GM23338 (cell line): ENCODE data around the gene HOXC9. TPM values are rescaled to one million over a fixed set of nuclear protein-coding genes. Genes with fewer than 3 reads are reported as not detected.

Source experiments
- ATAC-seq: fragments of 200-7000 bp; cut with Tn5 transposase; 3 replicates; pipeline ENCODE4 v1.9.1; 2020
- DNase-seq: peaks from one replicate; pipeline ENCODE4 v3.0.0-alpha.2; 2015; ENCODE audit warnings: low spot score
- H2AFZ ChIP-seq: fragments of 200-600 bp; sonication (generic); 2 replicates; pipeline ENCODE4 v1.8.0; 2016; ENCODE audit warnings: antibody characterized with exemption, mild to moderate bottlenecking, moderate library complexity
- H3F3A ChIP-seq: fragments of 200-600 bp; sonication (generic); replicated peaks from 2 replicates; pipeline ENCODE4 v1.8.0; 2017; ENCODE audit warnings: antibody characterized with exemption, mixed run types, low read depth
- H3K27ac ChIP-seq: fragments of 200-600 bp; sonication (generic); 2 replicates; pipeline ENCODE4 v1.6.1; 2016; ENCODE audit warnings: low read depth
- H3K27me3 ChIP-seq: fragments of 200-600 bp; sonication (generic); 2 replicates; pipeline ENCODE4 v1.8.0; 2016; ENCODE audit warnings: mild to moderate bottlenecking, mixed run types, moderate library complexity; ENCODE audit not compliant: insufficient read depth
- H3K36me3 ChIP-seq: fragments of 200-600 bp; sonication (generic); 2 replicates; pipeline ENCODE4 v1.8.0; 2016; ENCODE audit warnings: mild to moderate bottlenecking; ENCODE audit not compliant: insufficient read depth
- H3K4me1 ChIP-seq: fragments of 200-600 bp; sonication (generic); 2 replicates; pipeline ENCODE4 v1.8.0; 2016; ENCODE audit warnings: mild to moderate bottlenecking, moderate library complexity; ENCODE audit not compliant: insufficient read depth
- H3K4me2 ChIP-seq: fragments of 200-600 bp; sonication (generic); 2 replicates; pipeline ENCODE4 v1.7.1; 2017; ENCODE audit warnings: mixed run types
- H3K4me3 ChIP-seq: fragments of 200-600 bp; sonication (generic); 2 replicates; pipeline ENCODE4 v1.6.1; 2016; ENCODE audit warnings: mixed run types
- H3K79me2 ChIP-seq: fragments of 200-600 bp; sonication (generic); replicated peaks from 2 replicates; pipeline ENCODE4 v1.8.0; 2017; ENCODE audit warnings: mild to moderate bottlenecking; ENCODE audit not compliant: insufficient read depth
- H3K9me2 ChIP-seq: fragments of 200-600 bp; sonication (generic); 2 replicates; pipeline ENCODE4 v1.8.0; 2017; ENCODE audit not compliant: insufficient read depth
- H4K20me1 ChIP-seq: fragments of 200-600 bp; sonication (generic); replicated peaks from 2 replicates; pipeline ENCODE4 v1.8.0; 2017; ENCODE audit warnings: mild to moderate bottlenecking; ENCODE audit not compliant: insufficient read depth
- H3K27ac Mint-ChIP-seq: 2 replicates; pipeline ENCODE4 v1.8.0; 2020; ENCODE audit warnings: inconsistent platforms, mild to moderate bottlenecking, moderate library complexity, mixed read lengths
- H3K27me3 Mint-ChIP-seq: 3 replicates; pipeline ENCODE4 v1.8.0; 2022; ENCODE audit warnings: low read depth, mild to moderate bottlenecking, moderate library complexity, mixed read lengths, inconsistent platforms; ENCODE audit not compliant: insufficient read depth, poor library complexity
- H3K36me3 Mint-ChIP-seq: 3 replicates; pipeline ENCODE4 v1.8.0; 2021; ENCODE audit warnings: low read depth, mild to moderate bottlenecking, inconsistent platforms, moderate library complexity, mixed read lengths
- H3K4me1 Mint-ChIP-seq: 3 replicates; pipeline ENCODE4 v1.8.0; 2020; ENCODE audit warnings: mild to moderate bottlenecking, inconsistent platforms, mixed read lengths
- H3K4me3 Mint-ChIP-seq: 3 replicates; pipeline ENCODE4 v1.8.0; 2021; ENCODE audit warnings: moderate library complexity, mild to moderate bottlenecking, inconsistent platforms, mixed read lengths
- H3K9me3 Mint-ChIP-seq: 3 replicates; pipeline ENCODE4 v1.8.0; 2020; ENCODE audit warnings: moderate library complexity, mild to moderate bottlenecking, inconsistent platforms, mixed read lengths
- CREB1 ChIP-seq: fragments of 250-450 bp; sonication (Bioruptor Pico); IDR thresholded peaks from 2 replicates; pipeline ENCODE4 v1.5.0; 2020; ENCODE audit warnings: low read depth, mild to moderate bottlenecking, moderate library complexity
- ETS1 ChIP-seq: IDR thresholded peaks from 2 replicates; pipeline ENCODE4 v1.6.1; 2016; ENCODE audit warnings: antibody characterized with exemption
- EZH2 ChIP-seq: fragments of 200-600 bp; sonication (generic); IDR thresholded peaks from one replicate; pipeline ENCODE4 v1.8.0; 2017; ENCODE audit warnings: antibody characterized with exemption, mild to moderate bottlenecking, low read depth; ENCODE audit not compliant: unreplicated experiment
- NANOG ChIP-seq: IDR thresholded peaks from 2 replicates; pipeline ENCODE4 v1.6.1; 2016; ENCODE audit warnings: antibody characterized with exemption, borderline replicate concordance
- POLR2AphosphoS5 ChIP-seq: IDR thresholded peaks from 2 replicates; pipeline ENCODE4 v1.6.1; 2016; ENCODE audit warnings: antibody characterized with exemption, low read depth
- REST ChIP-seq: IDR thresholded peaks from one replicate; pipeline ENCODE4 v1.6.1; 2018; ENCODE audit warnings: antibody characterized with exemption; ENCODE audit not compliant: unreplicated experiment
- STAT1 ChIP-seq: IDR thresholded peaks from one replicate; pipeline ENCODE4 v1.6.1; 2016; ENCODE audit warnings: antibody characterized with exemption; ENCODE audit not compliant: unreplicated experiment
- ZNF114 ChIP-seq: fragments of 250-450 bp; sonication (Bioruptor Pico); IDR thresholded peaks from 2 replicates; pipeline ENCODE4 v1.5.0; 2020; ENCODE audit warnings: mild to moderate bottlenecking, moderate library complexity
- ZNF331 ChIP-seq: fragments of 250-450 bp; sonication (Bioruptor Pico); IDR thresholded peaks from 2 replicates; pipeline ENCODE4 v1.5.0; 2020; ENCODE audit warnings: low read depth, mild to moderate bottlenecking, moderate library complexity
- ZNF462 ChIP-seq: fragments of 250-450 bp; sonication (Bioruptor Pico); IDR thresholded peaks from 2 replicates; pipeline ENCODE4 v1.5.0; 2020; ENCODE audit warnings: mild to moderate bottlenecking, moderate library complexity
- polyA plus RNA-seq: library from polyadenylated mRNA; unstranded; fragments of >200 nt; fragmentation: Nextera tagmentation; extraction: Ambion mirVana; gene quantifications from 2 replicates; pipeline ENCODE4 v1.2.1, GENCODE V29; 2016
- total RNA-seq: library from RNA; depleted of rRNA; stranded (reverse); fragments of >200 nt; shearing (Covaris generic); gene quantifications from 2 replicates; pipeline ENCODE4 v1.2.3, GENCODE V29; 2014

The HOXC9 gene
- total and polyA plus RNA-seq, 2 experiments from 2014 or later = not detected

- no peak overlapping the region for H3K4me2 ChIP-seq
- peaks cover 53% of the 10 kb centered on the region for H3F3A ChIP-seq
- peaks cover 78% of the 10 kb centered on the region for H4K20me1 ChIP-seq
- peaks cover 100% of the 10 kb centered on the region for H3K27me3 ChIP-seq
- peaks cover 63% of the 10 kb centered on the region for H3K4me1 ChIP-seq
- H3K36me3 ChIP-seq = peaks cover 3% of the 10 kb centered on the region; the same call in 1 of the 2 replicates
- no peaks in the 10 kb centered on the region for H3K79me2 ChIP-seq
- no peaks in the 10 kb centered on the region for H3K9me2 ChIP-seq
- H3K9me3 Mint-ChIP-seq = no peaks in the 10 kb centered on the region; the same call in 2 of the 3 replicates
- peak; percentile 73 for TF ChIP-seq EZH2
- TF ChIP-seq CREB1 = no peak
- DNase-seq (no peak), ATAC-seq (no peak)
- H3K27ac Mint-ChIP-seq = no peak overlapping the region
- no peaks in the 10 kb centered on the region for H3K36me3 Mint-ChIP-seq
- H3K27ac ChIP-seq = no peak overlapping the region
- H2AFZ ChIP-seq = no peak overlapping the region
- H3K27me3 Mint-ChIP-seq = peaks cover 100% of the 10 kb centered on the region
- peaks cover 26% of the 10 kb centered on the region for H3K4me1 Mint-ChIP-seq
- H3K4me3 Mint-ChIP-seq = no peak overlapping the region
- H3K4me3 ChIP-seq = no peak overlapping the region
Measured at GRCh38 chr12:54048406-54049093, 48.6 kb downstream of the HOXC9 start.

- Histone ChIP-seq H3K4me2 (no peak overlapping the region), H3K9me2 (no peaks in the 10 kb centered on the region), H3F3A (peaks cover 53% of the 10 kb centered on the region), H4K20me1 (peaks cover 73% of the 10 kb centered on the region), H3K27ac (no peak overlapping the region), H3K27me3 (peaks cover 100% of the 10 kb centered on the region), H3K4me3 (no peak overlapping the region), H2AFZ (no peak overlapping the region), H3K36me3 (peaks cover 3% of the 10 kb centered on the region; the same call in 1 of the 2 replicates), H3K79me2 (no peaks in the 10 kb centered on the region), H3K4me1 (peaks cover 67% of the 10 kb centered on the region)
- Mint-ChIP-seq H3K4me3 (no peak overlapping the region), H3K27ac (no peak overlapping the region), H3K36me3 (no peaks in the 10 kb centered on the region), H3K4me1 (peaks cover 26% of the 10 kb centered on the region), H3K27me3 (peaks cover 100% of the 10 kb centered on the region), H3K9me3 (no peaks in the 10 kb centered on the region; the same call in 2 of the 3 replicates)
- no peak for TF ChIP-seq ZNF114
- TF ChIP-seq POLR2AphosphoS5 = no peak
- TF ChIP-seq ETS1 = no peak
- TF ChIP-seq ZNF462 (CRISPR knock-in tag) = no peak
- TF ChIP-seq ZNF331 (CRISPR knock-in tag) = no peak
- no peak for TF ChIP-seq CREB1
- no peak for TF ChIP-seq REST
- TF ChIP-seq NANOG = no peak
- no peak for TF ChIP-seq STAT1
- DNase-seq = no peak
- ATAC-seq = no peak
Measured at GRCh38 chr12:54049108-54049507, 49.1 kb downstream of the HOXC9 start.
